Smooth muscle cell (in vitro differentiated cells): ENCODE measurements around the gene MTMR10. TPM values are rescaled to one million over a fixed set of nuclear protein-coding genes. Genes with fewer than 3 reads are reported as not detected.

Experiments used
- DNase-seq: peaks from one replicate; lab custom pipeline; 2025; ENCODE audit not compliant: unreplicated experiment; lab: John Stamatoyannopoulos, UW
- H2AFZ ChIP-seq: fragments of 200-600 bp; sonication (generic); 2 replicates; pipeline ENCODE4 v1.6.0; 2016; ENCODE audit warnings: antibody characterized with exemption, low read depth, mild to moderate bottlenecking
- H3F3A ChIP-seq: fragments of 200-600 bp; sonication (generic); 2 replicates; pipeline ENCODE4 v1.6.0; 2017; ENCODE audit warnings: antibody characterized with exemption, low read depth
- H3K27ac ChIP-seq: fragments of 200-600 bp; sonication (generic); 2 replicates; pipeline ENCODE4 v1.5.1; 2016; ENCODE audit warnings: low read depth, mild to moderate bottlenecking
- H3K27me3 ChIP-seq: fragments of 200-600 bp; sonication (generic); 2 replicates; pipeline ENCODE4 v1.6.1; 2016; ENCODE audit warnings: low read depth, mild to moderate bottlenecking
- H3K36me3 ChIP-seq: fragments of 200-600 bp; sonication (generic); 2 replicates; pipeline ENCODE4 v1.5.1; 2016; ENCODE audit warnings: low read depth
- H3K4me1 ChIP-seq: fragments of 200-600 bp; sonication (generic); 2 replicates; pipeline ENCODE4 v1.5.1; 2016; ENCODE audit warnings: low read depth
- H3K4me2 ChIP-seq: fragments of 200-600 bp; sonication (generic); 2 replicates; pipeline ENCODE4 v1.6.0; 2016; ENCODE audit warnings: mild to moderate bottlenecking
- H3K4me3 ChIP-seq: fragments of 200-600 bp; sonication (generic); 2 replicates; pipeline ENCODE4 v1.5.1; 2016; ENCODE audit warnings: mild to moderate bottlenecking
- H3K79me2 ChIP-seq: fragments of 200-600 bp; sonication (generic); 2 replicates; pipeline ENCODE4 v1.6.0; 2016; ENCODE audit warnings: low read depth, mild to moderate bottlenecking
- H3K9ac ChIP-seq: fragments of 200-600 bp; sonication (generic); 2 replicates; pipeline ENCODE4 v1.6.0; 2016; ENCODE audit warnings: low read depth
- H3K9me3 ChIP-seq: fragments of 200-600 bp; sonication (generic); replicated peaks from 2 replicates; pipeline ENCODE4 v1.5.1; 2016; ENCODE audit warnings: low read depth
- H4K20me1 ChIP-seq: fragments of 200-600 bp; sonication (generic); 2 replicates; pipeline ENCODE4 v1.6.0; 2016; ENCODE audit warnings: low read depth
- WGBS: methylation state at CpG from one replicate; pipeline ENCODE4 v1.1.7; 2016; ENCODE audit warnings: low lambda C conversion rate; 5-methylcytosine and 5-hydroxymethylcytosine counted together
- polyA plus RNA-seq: library from polyadenylated mRNA; unstranded; fragments of >200 nt; fragmentation: Nextera tagmentation; extraction: Ambion mirVana; gene quantifications from 2 replicates; pipeline ENCODE4 v1.2.1, GENCODE V29; 2016
- total RNA-seq: library from RNA; depleted of rRNA; stranded (reverse); fragments of >200 nt; gene quantifications from 2 replicates; pipeline ENCODE4 v1.2.3, GENCODE V29; 2014
- TF ChIP-seq, protein P1 (sequence below): fragments of 200-600 bp; sonication (generic); IDR thresholded peaks from 2 replicates; pipeline ENCODE4 v1.5.1; 2017; ENCODE audit warnings: borderline replicate concordance, mild to moderate bottlenecking, antibody characterized with exemption; ENCODE audit not compliant: insufficient read depth, poor library complexity, severe bottlenecking

MTMR10 gene
- total and polyA plus RNA-seq, 2 experiments from 2014 or later, result 11.6 to 24.9 TPM

DNA sequence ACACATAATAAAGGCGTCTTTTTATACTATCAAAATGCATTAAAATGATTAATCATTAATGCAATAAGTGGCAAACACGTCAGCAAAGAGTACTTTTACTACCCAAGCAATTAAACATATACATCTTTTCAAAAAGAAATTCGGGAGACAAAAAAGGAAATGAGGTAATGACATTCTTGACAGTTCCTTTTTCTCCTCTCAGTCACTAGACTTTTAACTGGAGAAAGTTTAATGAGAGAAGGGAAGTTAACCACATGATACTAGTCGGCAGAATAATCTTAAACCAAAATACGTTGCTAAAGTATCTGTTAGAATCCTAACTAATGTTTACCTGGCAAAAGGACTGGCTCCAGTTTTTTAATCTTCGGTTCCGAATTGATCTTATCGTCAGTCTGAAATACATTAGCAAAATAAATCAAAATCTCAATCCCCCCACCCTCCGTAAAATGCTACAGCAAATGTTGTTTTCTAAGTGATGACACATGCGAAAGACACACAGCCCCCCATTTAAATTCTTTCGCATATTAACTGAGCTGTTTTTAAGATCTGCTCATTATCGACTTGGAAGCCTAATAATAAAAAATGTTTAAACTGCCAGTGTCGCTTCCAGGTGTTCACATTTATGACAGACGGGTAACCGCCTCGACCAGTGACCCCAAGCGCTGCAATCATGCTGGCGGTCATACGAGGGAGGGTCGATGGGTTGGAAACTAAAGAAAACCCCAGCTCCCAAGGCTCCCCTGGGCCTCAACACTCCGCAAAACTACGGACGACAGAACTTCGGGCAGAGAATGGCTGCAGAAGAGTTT is 778 bp downstream of the MTMR10 start:
- no peaks in the 10 kb centered on the region for H3F3A ChIP-seq
- H3K9ac ChIP-seq, result peak overlapping the region; percentile 96
- peaks cover 42% of the 10 kb centered on the region for H4K20me1 ChIP-seq
- no peaks in the 10 kb centered on the region for H3K27me3 ChIP-seq
- no peak for DNase-seq
- peaks cover 56% of the 10 kb centered on the region for H3K79me2 ChIP-seq
- peak overlapping the region; percentile 86 for H3K27ac ChIP-seq
- peak overlapping the region; percentile 100 for H3K4me3 ChIP-seq
- 6% methylated on average over 24 of the region's 24 CpGs for WGBS
- H3K36me3 ChIP-seq, result no peaks in the 10 kb centered on the region
- peak overlapping the region; percentile 95 for H3K4me2 ChIP-seq
- peaks cover 10% of the 10 kb centered on the region for H3K4me1 ChIP-seq
- TF ChIP-seq, protein P1, sequence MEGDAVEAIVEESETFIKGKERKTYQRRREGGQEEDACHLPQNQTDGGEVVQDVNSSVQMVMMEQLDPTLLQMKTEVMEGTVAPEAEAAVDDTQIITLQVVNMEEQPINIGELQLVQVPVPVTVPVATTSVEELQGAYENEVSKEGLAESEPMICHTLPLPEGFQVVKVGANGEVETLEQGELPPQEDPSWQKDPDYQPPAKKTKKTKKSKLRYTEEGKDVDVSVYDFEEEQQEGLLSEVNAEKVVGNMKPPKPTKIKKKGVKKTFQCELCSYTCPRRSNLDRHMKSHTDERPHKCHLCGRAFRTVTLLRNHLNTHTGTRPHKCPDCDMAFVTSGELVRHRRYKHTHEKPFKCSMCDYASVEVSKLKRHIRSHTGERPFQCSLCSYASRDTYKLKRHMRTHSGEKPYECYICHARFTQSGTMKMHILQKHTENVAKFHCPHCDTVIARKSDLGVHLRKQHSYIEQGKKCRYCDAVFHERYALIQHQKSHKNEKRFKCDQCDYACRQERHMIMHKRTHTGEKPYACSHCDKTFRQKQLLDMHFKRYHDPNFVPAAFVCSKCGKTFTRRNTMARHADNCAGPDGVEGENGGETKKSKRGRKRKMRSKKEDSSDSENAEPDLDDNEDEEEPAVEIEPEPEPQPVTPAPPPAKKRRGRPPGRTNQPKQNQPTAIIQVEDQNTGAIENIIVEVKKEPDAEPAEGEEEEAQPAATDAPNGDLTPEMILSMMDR, result no peak
- no peaks in the 10 kb centered on the region for H3K9me3 ChIP-seq
- H2AFZ ChIP-seq, result peak overlapping the region; percentile 97

DNA sequence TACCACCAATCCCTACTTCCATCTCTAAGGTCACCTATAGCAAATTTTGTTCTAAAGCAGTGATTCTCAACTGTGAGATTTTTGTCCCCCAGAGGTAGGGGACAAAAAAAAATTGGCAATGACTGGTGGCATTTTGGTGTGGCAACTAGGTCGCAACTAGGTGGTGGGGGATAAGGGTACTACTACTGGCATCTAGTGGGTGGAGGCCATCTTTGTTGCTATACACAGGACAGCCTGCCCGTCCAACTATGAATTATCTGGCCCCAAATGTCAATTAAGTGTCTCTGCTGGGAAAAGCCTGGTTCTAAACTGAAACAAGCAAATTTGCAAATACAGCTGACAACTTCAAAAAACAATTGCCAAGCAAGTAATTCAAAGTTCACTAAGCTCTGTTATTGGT is 1.4 kb downstream of the MTMR10 start:
- Histone ChIP-seq H3F3A (no peaks in the 10 kb centered on the region), H3K4me1 (peaks cover 10% of the 10 kb centered on the region), H3K79me2 (peaks cover 62% of the 10 kb centered on the region), H3K9ac (peak overlapping the region; percentile 96), H3K9me3 (no peaks in the 10 kb centered on the region), H3K27ac (peak overlapping the region; percentile 86), H2AFZ (no peak overlapping the region), H3K27me3 (no peaks in the 10 kb centered on the region), H3K36me3 (no peaks in the 10 kb centered on the region), H3K4me3 (peak overlapping the region; percentile 100), H3K4me2 (peak overlapping the region; percentile 95), H4K20me1 (peaks cover 48% of the 10 kb centered on the region)
- DNase-seq, result no peak
- whole genome bisulfite sequencing, result 62% methylated on average over 2 of the region's 2 CpGs
- TF ChIP-seq, protein P1, result no peak

DNA sequence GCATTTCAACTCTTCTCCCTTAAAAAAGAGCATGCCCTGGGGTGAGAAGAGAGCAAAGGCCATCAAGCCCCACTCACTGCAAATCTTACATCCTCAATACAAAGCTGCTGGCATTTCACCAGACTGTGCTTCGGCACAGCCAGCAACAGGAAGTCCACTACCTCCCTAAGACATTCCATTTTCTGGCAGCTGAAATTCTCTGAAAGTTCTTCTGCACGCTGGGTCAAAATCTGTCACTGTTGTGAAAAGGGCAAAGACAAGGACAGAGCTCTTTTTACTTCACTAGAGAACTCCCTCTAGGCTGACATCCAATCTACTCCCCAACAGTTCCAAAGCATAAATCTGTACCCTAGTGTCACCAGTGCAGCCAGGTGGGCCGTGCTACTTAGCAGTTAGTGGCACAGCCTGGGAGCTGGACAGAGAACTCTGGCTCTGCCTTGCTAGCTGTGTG is 6.3 kb downstream of the MTMR10 start:
- H3K36me3 ChIP-seq, result no peaks in the 10 kb centered on the region
- peaks cover 98% of the 10 kb centered on the region for H3K79me2 ChIP-seq
- H3K27me3 ChIP-seq, result no peaks in the 10 kb centered on the region
- H4K20me1 ChIP-seq, result peaks cover 95% of the 10 kb centered on the region
- no peak for DNase-seq
- H3F3A ChIP-seq, result no peaks in the 10 kb centered on the region
- no peak overlapping the region for H3K4me3 ChIP-seq
- TF ChIP-seq, protein P1, result no peak
- H3K4me2 ChIP-seq, result peak overlapping the region; percentile 1
- H3K9ac ChIP-seq, result no peak overlapping the region
- no peak overlapping the region for H2AFZ ChIP-seq
- H3K4me1 ChIP-seq, result peaks cover 4% of the 10 kb centered on the region
- H3K27ac ChIP-seq, result no peak overlapping the region
- H3K9me3 ChIP-seq, result no peaks in the 10 kb centered on the region
- WGBS, result 65% methylated on average over 3 of the region's 3 CpGs
